Transverse colon (tissue), 4 donors: ENCODE data around the gene TMEM192.

Source experiments
- EP300 ChIP-seq: sonication (generic); formaldehyde crosslinking; IDR thresholded peaks from one replicate; pipeline ENCODE4 v1.6.1; 2017; ENCODE audit warnings: antibody characterized with exemption, low read depth
- POLR2A ChIP-seq: fragments of 450-650 bp; IDR thresholded peaks from one replicate; pipeline ENCODE4 v1.6.1; 2016; ENCODE audit warnings: antibody characterized with exemption, mild to moderate bottlenecking, moderate library complexity
- POLR2AphosphoS5 ChIP-seq, 3 donors: sonication (generic); formaldehyde crosslinking; IDR thresholded peaks; one replicate each; pipeline ENCODE4 v1.6.1; 2016; ENCODE audit warnings: antibody characterized with exemption in 3 of 3
- TF ChIP-seq, protein P1 (sequence below), 5 experiments: fragments of 200-600 bp in 3 of 5; fragments of 450-650 bp in 2 of 5; sonication (generic) in 3 of 5; IDR thresholded peaks; 1 replicate in 2 of 5; 2 replicates in 3 of 5; pipeline ENCODE4 v1.5.1; 2016 to 2017; ENCODE audit warnings: antibody characterized with exemption in 5 of 5, inconsistent platforms in 3 of 5, mild to moderate bottlenecking in 2 of 5, moderate library complexity in 1 of 5

GRCh38 chr4:165031436-165032211 lies 81.0 kb downstream of the TMEM192 start, which contains the start of gene TRIM60:
- TF ChIP-seq, protein P1, sequence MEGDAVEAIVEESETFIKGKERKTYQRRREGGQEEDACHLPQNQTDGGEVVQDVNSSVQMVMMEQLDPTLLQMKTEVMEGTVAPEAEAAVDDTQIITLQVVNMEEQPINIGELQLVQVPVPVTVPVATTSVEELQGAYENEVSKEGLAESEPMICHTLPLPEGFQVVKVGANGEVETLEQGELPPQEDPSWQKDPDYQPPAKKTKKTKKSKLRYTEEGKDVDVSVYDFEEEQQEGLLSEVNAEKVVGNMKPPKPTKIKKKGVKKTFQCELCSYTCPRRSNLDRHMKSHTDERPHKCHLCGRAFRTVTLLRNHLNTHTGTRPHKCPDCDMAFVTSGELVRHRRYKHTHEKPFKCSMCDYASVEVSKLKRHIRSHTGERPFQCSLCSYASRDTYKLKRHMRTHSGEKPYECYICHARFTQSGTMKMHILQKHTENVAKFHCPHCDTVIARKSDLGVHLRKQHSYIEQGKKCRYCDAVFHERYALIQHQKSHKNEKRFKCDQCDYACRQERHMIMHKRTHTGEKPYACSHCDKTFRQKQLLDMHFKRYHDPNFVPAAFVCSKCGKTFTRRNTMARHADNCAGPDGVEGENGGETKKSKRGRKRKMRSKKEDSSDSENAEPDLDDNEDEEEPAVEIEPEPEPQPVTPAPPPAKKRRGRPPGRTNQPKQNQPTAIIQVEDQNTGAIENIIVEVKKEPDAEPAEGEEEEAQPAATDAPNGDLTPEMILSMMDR (IDR thresholded peaks at IDR 0.05): no peak
- no peak for TF ChIP-seq POLR2A
- TF ChIP-seq EP300: no peak
- TF ChIP-seq POLR2AphosphoS5 (IDR thresholded peaks at IDR 0.05): no peak
